Pericardium fibroblast (primary cell): ENCODE measurements around the gene ABCA8. TPM values are rescaled to one million over a fixed set of nuclear protein-coding genes. Genes with fewer than 3 reads are reported as not detected.

Source experiments
- total RNA-seq: library from RNA; depleted of rRNA; stranded (reverse); fragments of >200 nt; gene quantifications from 2 replicates; pipeline ENCODE4 v1.2.3, GENCODE V29; 2015

ABCA8 gene
- 58.8 and 67.2 TPM in 2 replicates for total RNA-seq

GRCh38 chr17:68955181-68955841 lies at the start of gene ABCA8:
Gene ABCA8, minus strand, starts transcription at chr17:68955392. Its CDS starts 13,358 bp downstream, at chr17:68942034.

Other genes starting within 250 kb of the ABCA8 start
- gene ABCA9, start 105.5 kb upstream of the ABCA8 start, total RNA-seq, result 45.8 and 56.8 TPM in 2 replicates
- 39.8 and 61.4 TPM in 2 replicates for gene ABCA6, start 186.5 kb upstream of the ABCA8 start, total RNA-seq